KMS-11 (cell line): ENCODE data around the gene ACAD10.

Experiments
- H2AFZ ChIP-seq: fragments of 200-600 bp; sonication (generic); 2 replicates; pipeline ENCODE4 v1.6.1; 2016; ENCODE audit warnings: antibody characterized with exemption, mixed run types, low read depth
- H3K27ac ChIP-seq: fragments of 200-600 bp; sonication (generic); 2 replicates; pipeline ENCODE4 v1.6.1; 2016; ENCODE audit warnings: mild to moderate bottlenecking, mixed run types
- H3K27me3 ChIP-seq: fragments of 200-600 bp; sonication (generic); 2 replicates; pipeline ENCODE4 v1.6.1; 2017; ENCODE audit warnings: mild to moderate bottlenecking, low read depth, mixed run types, moderate library complexity; ENCODE audit not compliant: insufficient read depth
- H3K36me3 ChIP-seq: fragments of 200-600 bp; sonication (generic); 2 replicates; pipeline ENCODE4 v1.6.1; 2017; ENCODE audit warnings: mild to moderate bottlenecking, mixed run types; ENCODE audit not compliant: insufficient read depth
- H3K4me1 ChIP-seq: fragments of 200-600 bp; sonication (generic); 2 replicates; pipeline ENCODE4 v1.6.1; 2016; ENCODE audit warnings: mild to moderate bottlenecking, low read depth, mixed run types; ENCODE audit not compliant: poor library complexity, severe bottlenecking
- H3K4me2 ChIP-seq: fragments of 200-600 bp; sonication (generic); 2 replicates; pipeline ENCODE4 v1.7.0; 2016; ENCODE audit warnings: mild to moderate bottlenecking, mixed run types
- H3K4me3 ChIP-seq: fragments of 200-600 bp; sonication (generic); IDR thresholded peaks from 2 replicates; pipeline ENCODE4 v1.6.1; 2017; ENCODE audit warnings: low read depth, low read length, mixed read lengths; ENCODE audit not compliant: insufficient read depth
- H3K79me2 ChIP-seq: fragments of 200-600 bp; sonication (generic); 2 replicates; pipeline ENCODE4 v1.6.1; 2016; ENCODE audit warnings: low read depth, mixed run types; ENCODE audit not compliant: insufficient read depth
- H3K9ac ChIP-seq: fragments of 200-600 bp; sonication (generic); 2 replicates; pipeline ENCODE4 v1.6.1; 2016; ENCODE audit warnings: mild to moderate bottlenecking, mixed run types
- H4K20me1 ChIP-seq: fragments of 200-600 bp; sonication (generic); 2 replicates; pipeline ENCODE4 v1.6.1; 2016; ENCODE audit warnings: mild to moderate bottlenecking, mixed run types; ENCODE audit not compliant: insufficient read depth
- TF ChIP-seq, protein P1 (sequence below): fragments of 200-600 bp; sonication (generic); conservative IDR thresholded peaks from 2 replicates; pipeline ENCODE4 v1.6.1; 2017; ENCODE audit warnings: low read depth, mild to moderate bottlenecking, antibody characterized with exemption, low read length, moderate library complexity, mixed read lengths

ACAD10 gene

DNA sequence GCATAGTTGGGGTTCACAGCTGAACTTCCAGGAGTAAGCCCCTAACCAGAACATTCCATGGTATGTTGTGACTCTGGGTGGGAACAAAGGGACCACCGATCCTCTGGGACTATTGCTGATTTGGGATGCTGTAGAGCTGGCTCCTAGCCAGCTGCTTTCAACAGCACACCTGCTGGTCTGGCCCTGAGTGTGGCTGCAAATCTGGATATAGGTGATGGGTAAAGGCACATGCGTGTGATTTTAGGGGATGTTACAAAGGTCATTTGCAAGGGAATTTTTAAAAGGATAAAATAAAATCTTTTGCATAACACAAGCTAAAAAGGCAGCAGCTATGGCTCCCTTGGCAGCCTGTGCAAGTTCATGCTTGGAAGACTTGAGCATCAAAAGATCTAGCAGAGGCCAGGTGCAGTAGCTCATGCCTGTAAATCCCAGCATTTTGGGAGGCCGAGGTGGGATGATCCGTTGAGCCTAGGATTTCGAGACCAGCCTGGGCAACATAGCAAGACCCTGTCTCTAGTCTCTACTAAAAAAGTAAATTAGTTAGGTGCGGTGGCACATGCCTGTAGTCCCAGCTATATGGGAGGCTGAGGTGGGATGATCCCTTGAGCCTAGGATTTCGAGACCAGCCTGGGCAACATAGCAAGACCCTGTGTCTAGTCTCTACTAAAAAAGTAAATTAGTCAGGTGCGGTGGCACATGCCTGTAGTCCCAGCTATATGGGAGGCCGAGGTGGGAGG, 82.5 kb downstream of the ACAD10 start:
- H3K9ac ChIP-seq, result no peak overlapping the region
- peaks cover 2% of the 10 kb centered on the region for H3K4me1 ChIP-seq
- no peaks in the 10 kb centered on the region for H3K79me2 ChIP-seq
- H3K4me2 ChIP-seq, result no peak overlapping the region
- no peaks in the 10 kb centered on the region for H3K27me3 ChIP-seq
- H2AFZ ChIP-seq, result no peak overlapping the region
- no peaks in the 10 kb centered on the region for H4K20me1 ChIP-seq
- H3K4me3 ChIP-seq, result no peak overlapping the region
- no peaks in the 10 kb centered on the region for H3K36me3 ChIP-seq
- H3K27ac ChIP-seq, result no peak overlapping the region
- TF ChIP-seq, protein P1, sequence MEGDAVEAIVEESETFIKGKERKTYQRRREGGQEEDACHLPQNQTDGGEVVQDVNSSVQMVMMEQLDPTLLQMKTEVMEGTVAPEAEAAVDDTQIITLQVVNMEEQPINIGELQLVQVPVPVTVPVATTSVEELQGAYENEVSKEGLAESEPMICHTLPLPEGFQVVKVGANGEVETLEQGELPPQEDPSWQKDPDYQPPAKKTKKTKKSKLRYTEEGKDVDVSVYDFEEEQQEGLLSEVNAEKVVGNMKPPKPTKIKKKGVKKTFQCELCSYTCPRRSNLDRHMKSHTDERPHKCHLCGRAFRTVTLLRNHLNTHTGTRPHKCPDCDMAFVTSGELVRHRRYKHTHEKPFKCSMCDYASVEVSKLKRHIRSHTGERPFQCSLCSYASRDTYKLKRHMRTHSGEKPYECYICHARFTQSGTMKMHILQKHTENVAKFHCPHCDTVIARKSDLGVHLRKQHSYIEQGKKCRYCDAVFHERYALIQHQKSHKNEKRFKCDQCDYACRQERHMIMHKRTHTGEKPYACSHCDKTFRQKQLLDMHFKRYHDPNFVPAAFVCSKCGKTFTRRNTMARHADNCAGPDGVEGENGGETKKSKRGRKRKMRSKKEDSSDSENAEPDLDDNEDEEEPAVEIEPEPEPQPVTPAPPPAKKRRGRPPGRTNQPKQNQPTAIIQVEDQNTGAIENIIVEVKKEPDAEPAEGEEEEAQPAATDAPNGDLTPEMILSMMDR, result no peak

DNA sequence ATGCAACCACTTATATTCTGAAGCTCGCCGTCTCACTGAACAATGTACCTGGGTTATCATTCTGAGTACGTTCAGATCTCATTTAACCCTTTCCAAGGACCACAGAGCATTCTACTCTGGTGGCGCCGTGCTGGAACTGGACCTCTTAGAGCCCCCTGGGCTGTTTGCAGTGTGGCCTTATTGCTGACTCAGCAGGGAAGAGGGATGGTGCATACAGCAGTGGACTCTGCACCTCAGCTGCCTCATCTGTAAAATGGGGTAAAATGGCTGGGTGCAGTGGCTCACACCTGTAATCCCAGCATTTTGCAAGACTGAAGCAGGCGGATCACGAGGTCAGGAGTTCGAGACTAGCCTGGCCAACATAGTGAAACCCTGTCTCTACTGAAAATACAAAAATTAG, 83.7 kb downstream of the ACAD10 start:
- Histone ChIP-seq H3K4me1 (peaks cover 14% of the 10 kb centered on the region), H3K4me2 (no peak overlapping the region), H3K27ac (no peak overlapping the region), H3K36me3 (no peaks in the 10 kb centered on the region), H4K20me1 (no peaks in the 10 kb centered on the region), H3K27me3 (no peaks in the 10 kb centered on the region), H3K9ac (no peak overlapping the region), H3K4me3 (no peak overlapping the region), H2AFZ (no peak overlapping the region), H3K79me2 (no peaks in the 10 kb centered on the region)
- TF ChIP-seq, protein P1, result no peak

DNA sequence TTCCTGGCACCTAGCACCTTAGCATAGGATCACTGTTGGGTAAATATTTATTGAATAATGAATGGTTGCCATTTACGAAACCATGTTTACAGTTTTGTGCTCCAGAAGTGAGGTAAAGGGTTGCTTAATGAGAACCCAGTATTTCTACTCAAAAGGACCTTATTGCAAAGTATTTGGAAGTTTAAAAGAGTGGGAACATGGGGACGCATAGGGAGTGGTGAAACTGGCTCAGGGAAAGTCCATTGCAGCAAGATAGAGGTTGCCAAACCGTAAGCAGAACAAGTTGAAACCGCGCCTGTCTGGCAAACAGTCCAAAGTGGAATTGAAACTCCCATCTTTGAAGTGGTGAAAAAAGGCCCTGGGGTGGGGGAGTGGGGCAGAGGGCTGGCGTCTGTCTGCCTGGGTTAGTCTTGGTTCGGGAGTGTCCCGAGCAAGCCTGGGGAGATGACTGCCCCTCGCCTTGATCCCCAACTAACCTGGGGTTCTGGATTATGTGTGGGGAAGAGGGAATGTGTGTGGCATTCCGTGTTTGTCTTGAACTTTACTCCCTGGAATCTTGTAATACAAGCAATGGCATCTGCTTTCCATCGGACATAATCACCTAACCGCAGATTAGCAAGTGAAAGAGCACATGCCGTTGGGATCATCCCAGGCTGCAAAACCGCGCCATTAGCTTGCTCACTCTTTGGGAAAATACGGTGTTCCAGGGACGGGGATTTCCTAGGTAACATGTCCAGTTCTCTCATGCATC, 88.1 kb downstream of the ACAD10 start:
- TF ChIP-seq, protein P1, result no peak
- no peaks in the 10 kb centered on the region for H3K79me2 ChIP-seq
- H3K4me2 ChIP-seq, result peak overlapping the region; percentile 13; the same call in 1 of the 2 replicates
- no peak overlapping the region for H3K9ac ChIP-seq
- H3K4me3 ChIP-seq, result no peak overlapping the region
- no peaks in the 10 kb centered on the region for H3K36me3 ChIP-seq
- H4K20me1 ChIP-seq, result no peaks in the 10 kb centered on the region
- no peaks in the 10 kb centered on the region for H3K27me3 ChIP-seq
- peaks cover 14% of the 10 kb centered on the region for H3K4me1 ChIP-seq
- no peak overlapping the region for H2AFZ ChIP-seq
- no peak overlapping the region for H3K27ac ChIP-seq

DNA sequence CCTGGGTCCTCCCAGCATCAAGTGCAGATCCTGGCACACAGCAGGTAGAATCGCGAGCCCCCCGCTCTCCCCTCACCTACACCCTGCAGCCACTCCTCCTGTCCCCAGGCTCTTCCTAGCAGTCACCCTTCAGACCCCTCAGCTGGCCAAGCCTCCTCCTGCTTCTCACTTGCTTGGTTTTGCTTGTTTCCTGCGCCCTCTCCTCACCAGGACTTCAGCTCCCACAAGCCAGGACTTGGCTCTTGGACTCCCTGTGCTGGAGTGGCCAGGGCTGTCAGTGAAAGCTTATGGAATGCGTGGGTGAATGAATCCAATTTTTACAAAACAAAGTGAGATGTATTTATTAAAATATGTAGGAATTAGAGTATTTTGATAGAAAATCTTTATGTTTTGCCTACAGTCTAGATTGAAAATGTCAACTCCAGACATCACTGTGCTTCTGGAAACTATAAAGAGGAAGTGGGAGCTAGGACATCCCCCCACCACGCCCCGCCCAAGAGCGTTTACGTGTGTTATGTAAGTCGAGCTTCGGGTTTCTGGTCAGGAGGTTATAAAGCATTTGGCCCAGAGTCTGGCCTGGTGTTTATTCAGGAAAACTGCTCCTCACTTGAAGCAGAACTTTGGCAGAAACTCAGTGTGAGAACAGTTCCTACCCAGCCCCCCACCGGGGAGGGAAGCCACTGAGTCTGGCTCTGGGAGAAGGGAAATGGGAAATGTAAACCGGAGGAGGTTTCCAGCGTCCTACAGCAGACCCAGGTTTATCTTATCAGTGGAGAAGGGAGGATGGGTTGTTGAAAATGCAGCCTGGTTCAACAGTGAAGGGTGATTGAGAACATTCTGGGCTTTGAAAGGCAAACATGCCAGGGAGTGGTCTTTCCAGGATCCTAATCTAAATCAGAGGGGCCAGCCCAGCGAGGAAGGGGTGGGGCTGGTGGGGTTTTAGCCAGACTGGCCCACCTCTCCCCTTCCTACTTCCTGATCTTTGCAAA, 89.6 kb downstream of the ACAD10 start:
- no peaks in the 10 kb centered on the region for H4K20me1 ChIP-seq
- H3K4me1 ChIP-seq, result peaks cover 14% of the 10 kb centered on the region
- H3K4me2 ChIP-seq, result no peak overlapping the region
- no peaks in the 10 kb centered on the region for H3K79me2 ChIP-seq
- TF ChIP-seq, protein P1, result no peak
- H3K9ac ChIP-seq, result no peak overlapping the region
- no peak overlapping the region for H3K27ac ChIP-seq
- no peak overlapping the region for H3K4me3 ChIP-seq
- H3K36me3 ChIP-seq, result no peaks in the 10 kb centered on the region
- no peaks in the 10 kb centered on the region for H3K27me3 ChIP-seq
- no peak overlapping the region for H2AFZ ChIP-seq
